Subcutaneous adipose tissue (tissue), 4 donors: ENCODE data around the gene ANAPC13. TPM values are rescaled to one million over a fixed set of nuclear protein-coding genes. Genes with fewer than 3 reads are reported as not detected.

ENCODE experiments used
- total RNA-seq, 4 donors: library from RNA; depleted of rRNA; stranded (reverse); fragments of >200 nt; gene quantifications; one replicate each; pipeline ENCODE4 v1.1.0, GENCODE V29; 2016
- TF ChIP-seq, protein P1 (sequence below): fragments of 450-650 bp; IDR thresholded peaks from one replicate; pipeline ENCODE4 v1.5.1; 2016; ENCODE audit warnings: low read depth, mild to moderate bottlenecking, control low read depth, antibody characterized with exemption, moderate library complexity

ANAPC13 gene
- total RNA-seq, 4 donors from 2014 or later, result 45.9 to 133 (median 60.0) TPM

DNA sequence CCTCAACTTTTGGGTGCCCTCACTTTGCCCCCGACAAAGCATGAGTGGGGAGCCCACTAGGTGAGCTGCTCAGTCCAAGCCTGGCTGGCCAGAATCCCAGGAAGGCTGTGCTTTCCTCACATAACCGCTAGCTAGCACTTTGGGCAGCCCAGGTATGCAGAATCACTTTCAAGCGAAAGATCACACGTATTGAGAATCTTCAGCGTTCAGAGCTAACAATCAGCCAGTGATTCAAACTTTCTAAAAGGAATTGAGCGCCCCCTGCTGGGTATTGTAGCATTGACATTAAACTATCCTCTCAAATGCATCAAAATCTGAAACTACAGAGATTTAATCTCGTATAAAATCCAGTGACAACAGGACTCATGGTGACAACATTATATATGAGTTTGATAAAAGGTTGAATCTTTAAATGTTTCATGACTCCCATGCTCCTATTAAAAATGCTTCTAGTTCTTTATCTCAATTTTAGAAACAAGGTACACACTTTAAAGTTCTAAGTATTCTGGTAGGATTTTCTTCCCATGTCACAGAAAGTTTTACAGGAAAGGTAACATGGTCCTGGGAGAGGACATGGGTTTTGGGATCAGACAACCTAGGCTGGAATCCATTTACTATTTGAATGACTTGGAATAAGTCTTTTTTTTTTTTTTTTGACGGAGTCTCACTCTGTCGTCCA lies 11.8 kb downstream of the ANAPC13 start:
- TF ChIP-seq, protein P1, sequence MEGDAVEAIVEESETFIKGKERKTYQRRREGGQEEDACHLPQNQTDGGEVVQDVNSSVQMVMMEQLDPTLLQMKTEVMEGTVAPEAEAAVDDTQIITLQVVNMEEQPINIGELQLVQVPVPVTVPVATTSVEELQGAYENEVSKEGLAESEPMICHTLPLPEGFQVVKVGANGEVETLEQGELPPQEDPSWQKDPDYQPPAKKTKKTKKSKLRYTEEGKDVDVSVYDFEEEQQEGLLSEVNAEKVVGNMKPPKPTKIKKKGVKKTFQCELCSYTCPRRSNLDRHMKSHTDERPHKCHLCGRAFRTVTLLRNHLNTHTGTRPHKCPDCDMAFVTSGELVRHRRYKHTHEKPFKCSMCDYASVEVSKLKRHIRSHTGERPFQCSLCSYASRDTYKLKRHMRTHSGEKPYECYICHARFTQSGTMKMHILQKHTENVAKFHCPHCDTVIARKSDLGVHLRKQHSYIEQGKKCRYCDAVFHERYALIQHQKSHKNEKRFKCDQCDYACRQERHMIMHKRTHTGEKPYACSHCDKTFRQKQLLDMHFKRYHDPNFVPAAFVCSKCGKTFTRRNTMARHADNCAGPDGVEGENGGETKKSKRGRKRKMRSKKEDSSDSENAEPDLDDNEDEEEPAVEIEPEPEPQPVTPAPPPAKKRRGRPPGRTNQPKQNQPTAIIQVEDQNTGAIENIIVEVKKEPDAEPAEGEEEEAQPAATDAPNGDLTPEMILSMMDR, result no peak

DNA sequence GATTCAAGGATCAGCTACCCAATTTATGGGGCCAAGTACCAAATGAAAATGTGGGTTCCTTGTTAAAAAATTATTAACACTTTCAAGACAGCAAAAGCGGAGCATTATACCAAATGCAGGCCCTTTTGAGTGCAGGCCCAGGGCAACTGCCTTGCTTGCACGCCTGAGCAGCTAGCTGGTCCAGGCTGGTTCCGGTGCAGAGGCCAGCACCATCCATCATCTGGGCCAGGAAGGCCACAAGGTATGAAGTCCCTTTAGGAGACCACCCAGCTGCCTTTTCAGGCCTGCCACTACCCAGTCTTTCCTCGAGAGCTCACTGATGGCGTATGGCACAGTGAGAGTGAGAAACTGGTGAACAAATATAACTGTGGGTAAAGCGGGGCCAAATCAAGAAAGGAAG lies 13.0 kb downstream of the ANAPC13 start:
- TF ChIP-seq, protein P1, result no peak

DNA sequence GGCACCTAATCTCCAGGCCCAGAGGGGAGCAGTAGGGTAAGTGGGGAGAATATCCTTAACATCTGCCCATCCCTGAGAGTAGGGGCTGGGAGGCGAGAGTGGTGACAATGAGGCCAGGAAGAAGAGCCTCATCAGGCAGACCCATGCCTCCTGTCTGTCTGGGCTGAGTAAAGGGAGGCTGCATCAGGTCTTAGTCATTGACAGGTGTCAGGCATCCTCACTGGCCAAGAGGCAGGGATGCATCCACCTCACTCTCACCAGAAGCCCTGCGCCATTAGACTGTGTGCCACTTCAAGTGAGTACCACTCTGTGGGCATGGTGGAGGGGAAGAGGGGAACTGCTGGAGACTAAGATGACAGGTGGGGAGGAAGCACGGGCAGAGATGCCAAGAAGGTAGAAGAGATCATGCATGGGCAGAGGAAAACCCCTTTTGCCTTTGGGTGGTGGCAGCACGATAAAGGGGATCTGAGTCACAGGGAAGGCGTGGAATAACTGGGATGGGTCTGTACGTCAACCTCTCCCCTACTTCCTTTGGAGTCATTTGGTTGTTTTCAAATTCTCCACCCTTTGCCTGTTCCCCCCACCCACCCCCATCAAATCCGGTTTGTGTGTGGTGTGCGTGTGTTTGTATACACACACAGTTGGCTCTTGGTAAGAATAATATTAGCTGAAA lies 14.1 kb downstream of the ANAPC13 start:
- TF ChIP-seq, protein P1, result no peak

DNA sequence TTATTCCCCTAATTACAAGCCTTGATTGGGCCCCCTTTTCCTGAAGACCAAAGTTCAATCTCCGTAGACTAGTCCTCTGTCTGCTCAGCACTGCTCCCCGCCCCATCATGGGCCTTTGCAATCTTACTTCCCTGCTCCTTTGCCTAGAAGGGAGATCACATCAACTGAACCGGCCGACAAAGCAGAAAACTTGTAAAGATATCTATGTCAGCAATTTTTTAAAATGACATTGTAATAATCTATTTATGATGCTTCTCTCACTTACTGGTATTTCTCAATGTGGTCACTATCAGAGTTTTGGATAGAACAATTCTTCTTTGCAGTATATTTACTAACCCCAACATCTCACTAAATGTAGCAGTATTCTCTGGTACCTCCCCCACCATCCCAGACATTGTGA lies 17.3 kb downstream of the ANAPC13 start:
- TF ChIP-seq, protein P1, result no peak

DNA sequence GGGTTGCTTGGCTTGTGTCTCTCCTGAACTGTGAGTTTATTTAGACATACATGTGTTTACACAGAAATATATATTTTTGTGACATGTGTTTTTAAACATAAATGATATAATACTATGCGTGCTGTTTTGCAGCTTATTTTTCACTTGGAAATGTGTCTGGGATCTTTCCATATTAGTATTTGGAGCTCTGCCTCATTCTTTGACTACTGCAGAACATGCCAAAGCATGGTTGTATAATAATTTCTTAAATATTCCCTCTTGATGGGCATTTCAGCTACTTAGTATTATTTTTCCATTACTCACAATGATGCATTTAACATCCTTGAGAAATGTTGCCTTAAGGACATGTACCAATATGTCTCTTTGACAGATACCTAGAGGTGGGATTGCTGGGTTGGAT lies 19.5 kb downstream of the ANAPC13 start:
- TF ChIP-seq, protein P1, result no peak

DNA sequence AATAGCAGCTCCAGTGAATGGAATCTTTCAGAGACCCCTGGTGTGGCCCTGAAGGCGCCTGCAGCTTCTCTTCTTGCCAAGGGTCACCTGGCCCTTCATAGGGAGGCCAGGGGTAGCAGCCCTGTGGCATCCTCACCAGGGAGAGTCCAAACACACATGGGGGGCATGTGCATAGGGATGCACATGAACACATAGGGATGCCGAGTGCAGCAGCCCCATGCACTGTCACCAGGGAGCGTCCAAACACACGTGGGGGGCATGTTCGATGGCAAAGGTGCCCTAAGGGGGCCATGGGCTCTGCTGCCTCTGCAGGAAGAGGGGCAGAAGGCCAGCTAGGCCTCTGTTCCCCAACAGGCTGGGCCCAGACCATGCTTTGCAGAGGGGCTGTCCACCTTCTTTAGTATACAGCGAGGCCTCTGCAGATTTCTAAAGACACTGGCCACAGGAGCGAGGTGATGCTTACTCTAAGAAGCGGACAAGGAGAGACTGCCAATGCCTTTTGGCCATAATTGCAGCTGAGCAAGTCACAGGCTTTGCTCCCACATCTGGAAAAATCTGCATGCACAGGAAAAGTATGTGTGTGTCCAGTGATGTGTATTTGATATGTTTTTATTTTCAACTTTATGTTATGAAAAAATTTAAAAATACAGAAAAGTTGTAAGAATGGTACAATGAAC lies 21.0 kb downstream of the ANAPC13 start:
- TF ChIP-seq, protein P1, result no peak

DNA sequence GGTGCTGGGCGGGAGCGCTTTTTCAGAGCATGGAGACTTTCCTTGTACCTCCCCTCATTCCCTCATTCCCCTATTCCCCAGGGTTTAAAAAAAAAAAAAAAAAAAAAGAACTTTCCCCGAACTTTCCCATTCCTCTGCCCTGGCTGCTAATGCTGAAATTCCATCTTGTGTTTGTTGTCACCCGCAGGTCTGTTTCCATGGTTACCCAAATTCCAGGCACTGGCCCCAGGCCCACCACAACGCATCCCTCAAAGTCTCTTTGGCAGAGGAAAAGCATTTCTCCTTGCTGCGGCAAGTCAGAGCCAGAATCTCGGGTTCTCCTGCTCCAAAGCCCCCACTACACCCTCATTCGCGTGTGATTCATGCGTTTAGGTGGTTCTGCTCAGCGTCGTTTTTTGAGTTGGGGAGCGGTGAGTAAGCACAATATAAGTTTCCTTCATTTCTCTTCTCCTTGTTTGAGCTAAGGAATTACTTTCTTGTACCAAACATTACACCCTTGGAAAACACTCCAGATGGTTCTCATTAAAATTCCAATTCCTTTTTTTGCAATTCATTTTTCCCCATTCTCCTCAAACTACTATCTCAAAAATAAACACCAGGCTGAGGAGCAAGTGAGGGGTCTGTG lies 21.6 kb downstream of the ANAPC13 start:
- TF ChIP-seq, protein P1, result no peak
